NCI-H2171 treated with DMSO at 0.1 percent for 48 hours (cell line): ENCODE measurements around the gene TM4SF1.

Source experiments
- DNase-seq: peaks from one replicate; lab custom pipeline; 2025; lab: John Stamatoyannopoulos, UW

Gene TM4SF1

GRCh38 chr3:149377408-149378364, at the start of gene TM4SF1:
Gene TM4SF1 (minus strand): TSS chr3:149377649. CDS start chr3:149377547, 102 bp downstream.
- no peak for DNase-seq

GRCh38 chr3:149426325-149426724, 48.9 kb upstream of the TM4SF1 start:
- DNase-seq, result no peak

- no peak for DNase-seq
Measured at GRCh38 chr3:149424918-149425317, 47.5 kb upstream of the TM4SF1 start.

GRCh38 chr3:149421764-149422163, 44.3 kb upstream of the TM4SF1 start:
- DNase-seq, result no peak

- DNase-seq, result no peak
Measured at GRCh38 chr3:149419816-149420215, 42.4 kb upstream of the TM4SF1 start.

GRCh38 chr3:149417727-149418126, 40.3 kb upstream of the TM4SF1 start:
- DNase-seq, result no peak

- no peak for DNase-seq
Measured at GRCh38 chr3:149417174-149417573, 39.7 kb upstream of the TM4SF1 start.

GRCh38 chr3:149415484-149415883, 38.0 kb upstream of the TM4SF1 start:
- DNase-seq, result no peak

GRCh38 chr3:149414557-149415231, 37.2 kb upstream of the TM4SF1 start:
- no peak for DNase-seq

- no peak for DNase-seq
Measured at GRCh38 chr3:149411583-149411982, 34.1 kb upstream of the TM4SF1 start.

GRCh38 chr3:149409351-149409750, 31.9 kb upstream of the TM4SF1 start:
- DNase-seq, result no peak

- no peak for DNase-seq
Measured at GRCh38 chr3:149407898-149408297, 30.4 kb upstream of the TM4SF1 start.

GRCh38 chr3:149406244-149406752, 28.8 kb upstream of the TM4SF1 start:
- DNase-seq, result no peak

GRCh38 chr3:149403443-149403842, 26.0 kb upstream of the TM4SF1 start:
- no peak for DNase-seq

GRCh38 chr3:149402481-149402880, 25.0 kb upstream of the TM4SF1 start:
- no peak for DNase-seq

GRCh38 chr3:149401926-149402310, 24.5 kb upstream of the TM4SF1 start:
- DNase-seq, result no peak

- no peak for DNase-seq
Measured at GRCh38 chr3:149401212-149401925, 23.9 kb upstream of the TM4SF1 start.

- no peak for DNase-seq
Measured at GRCh38 chr3:149400645-149401044, 23.2 kb upstream of the TM4SF1 start.

- DNase-seq, result no peak
Measured at GRCh38 chr3:149398296-149398695, 20.8 kb upstream of the TM4SF1 start.

GRCh38 chr3:149397528-149397927, 20.1 kb upstream of the TM4SF1 start:
- DNase-seq, result no peak

- DNase-seq, result no peak
Measured at GRCh38 chr3:149396476-149396875, 19.0 kb upstream of the TM4SF1 start.
